GM21367 (cell line): ENCODE results near the gene KRT4.

ENCODE experiments used
- ATAC-seq: cut with Tn5 transposase; IDR thresholded peaks from one replicate; pipeline ENCODE4 v1.9.1; 2021; ENCODE audit not compliant: unreplicated experiment

KRT4 gene

GRCh38 chr12:52836491-52837412 is 22.8 kb upstream of the KRT4 start:
- ATAC-seq, result no peak

DNA sequence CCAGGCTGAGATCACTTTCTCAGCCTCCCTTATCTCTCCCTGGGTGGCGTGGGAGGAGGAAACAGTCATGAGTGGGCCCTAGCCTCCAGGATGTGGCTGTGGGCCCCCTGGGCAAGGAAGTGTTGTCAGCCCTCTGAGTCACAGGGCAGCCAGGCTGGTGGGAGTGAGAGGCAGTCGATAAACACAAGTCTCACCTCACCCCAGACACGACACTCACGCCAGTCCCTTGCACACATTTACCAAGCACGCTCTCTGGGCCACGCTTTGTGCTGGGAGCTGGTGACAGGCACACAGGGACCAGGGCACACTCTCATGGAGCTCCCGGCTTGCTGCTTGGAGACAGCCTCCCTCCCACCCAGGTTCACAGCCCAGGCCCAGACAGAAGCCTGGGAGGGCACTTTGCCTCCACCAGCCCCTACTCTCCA is 22.1 kb upstream of the KRT4 start:
- no peak for ATAC-seq

DNA sequence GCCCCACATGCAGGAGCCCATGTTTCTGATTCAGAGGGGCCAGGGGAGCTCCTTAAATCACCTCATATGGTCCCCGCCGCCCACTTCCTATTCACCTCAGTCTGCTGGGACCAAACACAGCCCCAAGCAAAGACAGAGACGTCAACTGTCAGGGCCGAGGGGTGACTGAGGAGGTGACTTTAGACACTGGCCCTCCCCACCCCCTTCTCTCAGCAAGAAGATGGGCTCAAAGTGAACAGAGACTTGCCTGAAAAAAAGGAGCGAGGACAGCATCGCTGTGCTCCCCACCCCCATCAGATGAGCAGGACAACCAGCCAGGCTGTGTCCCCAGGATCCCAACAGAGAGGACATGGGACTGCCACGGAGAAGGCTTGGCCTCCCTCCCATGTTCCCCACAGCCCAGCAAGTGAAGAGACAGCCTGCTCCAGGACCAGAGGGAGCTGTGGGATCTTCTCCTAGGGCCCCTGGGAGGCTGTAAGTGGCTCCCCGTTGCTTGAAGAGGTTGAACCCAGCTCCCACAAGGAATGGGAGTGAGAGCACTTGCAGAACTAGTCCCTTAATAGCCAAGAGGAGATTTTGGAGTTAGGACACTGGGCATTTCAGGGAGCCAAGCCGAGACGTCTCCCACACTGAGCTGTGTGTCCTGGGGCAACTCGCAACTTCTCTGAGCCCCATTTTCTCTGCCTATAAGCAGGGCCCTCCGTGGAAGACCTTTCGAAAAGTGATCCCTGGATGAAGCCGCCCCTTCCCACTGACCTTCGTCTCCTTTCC is 21.5 kb upstream of the KRT4 start:
- ATAC-seq, result no peak

GRCh38 chr12:52834727-52835001 is 20.7 kb upstream of the KRT4 start:
- ATAC-seq, result no peak

DNA sequence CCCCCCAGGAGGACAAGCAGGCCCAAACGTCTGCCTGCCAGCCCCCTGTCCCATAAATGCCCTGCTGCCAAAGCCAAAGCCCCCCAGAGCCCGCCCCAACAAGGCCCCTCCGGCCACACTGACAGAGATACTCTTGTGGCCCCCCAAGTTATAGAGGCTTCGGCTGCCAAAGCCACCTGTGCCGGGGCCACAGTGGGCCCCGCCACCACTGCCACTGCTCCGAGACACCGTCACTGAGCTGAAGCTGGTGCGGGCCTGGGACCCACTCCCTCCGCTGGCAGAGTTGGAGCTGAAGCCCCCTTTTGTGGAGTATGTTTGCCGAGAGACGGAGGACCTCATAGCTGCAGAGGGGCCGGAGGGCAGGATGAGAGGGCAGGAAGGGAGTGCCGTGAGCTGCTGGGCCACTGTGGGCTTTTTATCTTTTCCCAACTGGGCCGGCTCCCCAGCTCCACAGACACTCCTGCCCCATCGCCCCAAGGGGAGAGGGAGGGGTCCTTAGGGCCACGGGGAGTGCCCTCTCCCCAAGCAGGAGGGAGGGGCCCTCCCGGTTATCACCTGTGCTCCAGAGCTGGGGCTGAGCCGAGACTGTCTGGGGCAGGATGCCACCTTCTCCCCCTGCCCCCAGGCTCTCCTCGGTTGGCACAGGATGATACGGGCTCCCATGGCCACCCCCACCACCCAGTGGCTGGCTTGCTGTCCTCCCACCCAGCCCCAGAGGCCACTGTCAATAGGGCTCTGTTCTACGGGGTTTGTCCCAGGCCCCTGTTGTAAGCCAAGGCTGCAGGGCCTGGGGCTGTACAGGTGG is 20.2 kb upstream of the KRT4 start, which contains the start of gene KRT79:
KRT79 (minus strand) TSS at position 390 of the 805 bp plus-strand sequence; CDS start at position 339, 51 bp downstream.
- ATAC-seq, result no peak

GRCh38 chr12:52832985-52833905 is 19.3 kb upstream of the KRT4 start:
- no peak for ATAC-seq

DNA sequence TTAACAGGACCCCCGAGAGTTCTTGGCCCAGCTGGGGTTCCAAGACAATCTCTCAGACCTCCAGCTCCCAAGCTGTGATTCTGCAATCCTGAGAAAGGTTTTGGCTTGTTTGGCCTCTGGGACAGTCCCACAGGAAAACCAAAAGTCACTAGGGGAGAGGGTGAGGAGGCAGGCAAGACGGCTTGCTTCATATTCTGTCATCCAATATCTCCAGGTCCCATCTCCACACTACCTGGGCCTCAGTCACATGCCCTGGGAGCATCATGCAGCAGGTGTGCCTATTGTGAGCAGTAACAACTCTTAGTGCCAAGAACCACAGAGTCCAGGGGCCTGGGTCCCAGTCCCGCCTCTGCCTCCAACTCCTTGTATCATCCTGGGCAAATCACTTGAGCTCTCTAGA is 18.5 kb upstream of the KRT4 start:
- ATAC-seq, result no peak

DNA sequence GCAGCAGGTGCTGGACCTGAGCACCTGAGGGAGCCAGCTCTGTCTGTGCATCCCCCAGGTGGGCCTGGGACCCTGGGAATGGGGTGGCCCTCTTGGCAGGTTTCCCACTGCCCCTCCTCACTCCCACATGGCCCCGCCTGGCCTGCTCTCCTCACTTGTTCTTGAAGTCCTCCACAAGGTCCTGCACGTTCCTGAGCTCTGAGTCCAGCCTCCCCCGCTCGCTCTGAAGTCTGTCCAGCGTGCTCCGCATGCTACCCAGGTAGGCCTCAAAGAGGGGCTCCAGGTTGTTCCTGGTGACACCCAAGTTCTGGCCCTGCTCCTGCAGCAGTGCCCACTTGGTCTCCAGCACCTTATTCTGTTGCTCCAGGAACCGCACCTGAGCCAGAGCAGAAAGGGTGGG is 17.3 kb upstream of the KRT4 start:
- no peak for ATAC-seq

- no peak for ATAC-seq
Measured at GRCh38 chr12:52829986-52830770, 16.3 kb upstream of the KRT4 start.

DNA sequence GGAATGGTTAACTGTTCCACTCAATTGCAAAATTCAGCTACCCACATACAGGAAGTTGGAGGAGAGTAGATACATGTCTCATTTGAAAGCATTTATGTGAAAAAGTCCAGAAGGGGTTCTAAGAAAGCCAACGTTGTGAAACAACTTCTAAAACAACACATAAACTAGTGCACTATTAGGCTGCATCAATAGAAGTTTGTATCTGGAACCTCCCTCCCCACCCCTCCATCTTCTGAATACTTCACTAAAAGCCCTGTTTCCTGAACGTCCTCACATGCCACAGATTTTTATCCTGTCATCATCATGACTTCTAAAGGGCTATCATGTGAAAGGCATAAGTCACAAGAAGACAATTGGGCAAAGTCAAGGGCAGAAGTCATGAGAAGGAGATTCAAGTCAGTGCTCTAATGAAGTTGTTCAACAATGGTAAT is 14.7 kb upstream of the KRT4 start:
- no peak for ATAC-seq

- ATAC-seq, result no peak
Measured at GRCh38 chr12:52828156-52828555, 14.2 kb upstream of the KRT4 start.

- no peak for ATAC-seq
Measured at GRCh38 chr12:52827499-52828090, 13.7 kb upstream of the KRT4 start.

GRCh38 chr12:52826611-52827498 is 12.9 kb upstream of the KRT4 start:
- no peak for ATAC-seq

GRCh38 chr12:52825961-52826360 is 12.0 kb upstream of the KRT4 start:
- no peak for ATAC-seq

DNA sequence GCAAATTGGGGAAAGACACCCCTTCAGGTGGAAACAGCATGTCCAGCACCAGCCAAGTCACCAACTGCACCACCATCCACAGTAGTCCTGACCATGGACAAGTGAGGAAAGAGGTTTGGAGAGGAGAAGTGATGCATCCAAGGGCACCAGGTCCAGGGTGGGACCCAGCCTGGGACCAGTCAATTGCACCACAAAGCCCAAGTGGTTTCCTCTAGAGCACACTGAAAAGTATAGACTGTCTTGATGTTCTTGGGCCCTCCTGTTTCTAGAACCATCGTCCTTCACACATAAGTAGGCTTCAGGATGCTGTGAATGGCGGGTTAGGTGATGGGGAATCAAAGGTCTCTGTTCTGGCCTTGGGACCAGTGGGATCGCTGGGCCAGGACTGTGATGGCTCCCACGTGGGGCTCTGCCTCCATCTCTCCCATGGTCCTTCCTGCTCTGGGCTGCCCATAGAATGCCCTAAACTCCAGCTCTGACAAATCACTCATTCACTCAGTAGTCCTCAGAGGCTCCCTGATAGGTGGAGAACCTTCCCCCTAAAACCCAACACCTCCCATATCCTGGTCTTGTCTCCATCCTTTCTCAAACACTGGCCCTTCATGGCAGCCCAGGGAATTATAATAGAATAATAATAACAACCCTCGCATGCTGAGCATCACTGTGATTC is 11.0 kb upstream of the KRT4 start:
- no peak for ATAC-seq

DNA sequence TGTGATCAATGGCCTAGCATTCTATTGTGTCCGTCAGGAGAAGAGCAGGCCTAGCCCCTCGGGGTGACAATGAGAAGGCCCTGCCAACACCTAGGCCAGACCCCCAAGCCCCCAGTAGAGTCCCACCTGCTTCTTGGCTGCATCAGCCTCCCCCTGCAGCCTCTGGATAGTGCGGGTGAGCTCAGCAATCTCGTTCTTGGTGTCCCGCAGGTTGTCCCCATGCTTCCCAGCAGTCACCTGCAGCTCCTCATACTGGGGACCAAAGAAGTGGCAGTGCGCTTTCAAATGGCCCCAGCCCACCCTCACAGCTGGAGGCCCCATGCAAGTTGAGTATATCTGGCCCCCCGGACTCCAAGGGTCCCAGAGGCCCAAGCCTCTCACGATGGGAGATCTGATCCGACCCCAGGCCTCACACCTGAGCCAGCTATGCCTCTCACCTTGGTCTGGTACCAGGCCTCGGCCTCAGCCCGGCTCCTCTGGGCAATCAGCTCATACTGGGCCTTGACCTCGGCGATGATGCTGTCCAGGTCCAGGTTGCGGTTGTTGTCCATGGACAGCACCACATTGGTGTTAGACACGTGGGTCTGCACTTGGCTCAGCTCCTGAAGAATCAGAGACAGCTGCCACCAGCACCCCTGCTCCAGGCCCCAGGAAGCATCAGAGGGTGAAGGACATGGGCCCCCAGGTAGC is 10.0 kb upstream of the KRT4 start:
- no peak for ATAC-seq
